ENCODE data around the gene RBFOX2.

Gene RBFOX2

DNA sequence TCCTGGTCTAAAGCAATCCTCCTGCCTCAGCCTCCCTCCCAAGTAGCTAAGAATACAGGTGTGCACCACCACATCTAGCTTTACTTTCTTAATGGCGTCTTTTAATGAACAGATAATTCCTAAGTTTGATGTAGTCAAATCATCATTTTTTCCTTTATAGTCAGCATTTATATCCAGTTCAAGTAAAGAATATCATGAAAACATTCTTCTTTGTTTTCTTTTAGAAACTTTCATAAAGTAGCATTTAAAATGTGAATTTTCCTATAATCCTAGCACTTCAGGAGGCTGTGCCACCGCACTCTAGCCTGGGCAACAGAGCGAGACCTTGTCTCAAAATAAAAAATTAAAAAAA lies 61.6 kb downstream of the RBFOX2 start:
- no peak for TF ChIP-seq REST (IDR thresholded peaks at IDR 0.05; ENCODE audit: insufficient read depth in 1 of 2, low read depth in 2 of 2, low read length in 2 of 2)
- no peak for TF ChIP-seq POLR2AphosphoS5 (IDR thresholded peaks at IDR 0.05; ENCODE audit: low read depth, low read length)
- no peak for TF ChIP-seq SIN3A (IDR thresholded peaks at IDR 0.05; ENCODE audit: borderline replicate concordance, insufficient read depth, low read length)
- no peak for TF ChIP-seq FOXP2 (optimal IDR thresholded peaks at IDR 0.05; ENCODE audit: borderline replicate concordance, extremely low read depth, extremely low read length, insufficient read depth)
- no peak for TF ChIP-seq TAF1 (IDR thresholded peaks at IDR 0.05; ENCODE audit: borderline replicate concordance, insufficient read depth, low read length)

DNA sequence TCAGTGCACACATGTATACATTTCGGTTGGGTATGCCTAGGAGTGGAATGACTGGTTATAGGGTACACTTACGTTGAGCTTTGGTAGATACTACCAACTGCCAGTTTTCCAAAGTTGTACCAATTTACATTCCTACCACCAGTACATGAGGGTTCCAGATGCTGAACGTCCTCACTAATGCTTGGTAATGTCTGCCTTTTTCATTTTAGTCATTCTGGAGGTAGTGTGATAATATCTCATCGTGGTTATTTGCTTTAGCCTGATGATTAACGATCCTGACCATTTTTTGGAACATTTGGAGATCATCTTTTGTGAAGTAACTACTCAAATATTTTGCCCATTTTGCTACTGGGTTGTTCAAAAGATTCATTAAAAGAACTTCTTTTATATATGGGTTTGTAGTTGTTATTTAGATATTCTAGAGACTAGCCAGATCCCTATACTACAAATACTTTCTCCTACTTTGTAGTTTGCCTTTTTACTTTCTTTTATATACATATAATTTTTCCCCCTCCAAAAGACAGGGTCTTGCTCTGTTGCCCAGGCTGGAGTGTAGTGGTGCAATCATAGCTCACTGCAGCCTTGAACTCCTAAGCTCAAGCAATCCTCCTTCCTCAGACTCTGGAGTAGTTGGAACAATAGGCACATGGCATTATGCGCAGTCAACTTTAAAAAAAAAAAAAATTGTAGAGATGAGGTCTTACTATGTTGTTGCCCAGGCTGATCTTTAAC lies 62.1 kb downstream of the RBFOX2 start:
- TF ChIP-seq REST (IDR thresholded peaks at IDR 0.05; ENCODE audit: insufficient read depth in 1 of 2, low read depth in 2 of 2, low read length in 2 of 2) (no peak), TAF1 (IDR thresholded peaks at IDR 0.05; ENCODE audit: borderline replicate concordance, insufficient read depth, low read length) (no peak), SIN3A (IDR thresholded peaks at IDR 0.05; ENCODE audit: borderline replicate concordance, insufficient read depth, low read length) (no peak), POLR2AphosphoS5 (IDR thresholded peaks at IDR 0.05; ENCODE audit: low read depth, low read length) (no peak)

DNA sequence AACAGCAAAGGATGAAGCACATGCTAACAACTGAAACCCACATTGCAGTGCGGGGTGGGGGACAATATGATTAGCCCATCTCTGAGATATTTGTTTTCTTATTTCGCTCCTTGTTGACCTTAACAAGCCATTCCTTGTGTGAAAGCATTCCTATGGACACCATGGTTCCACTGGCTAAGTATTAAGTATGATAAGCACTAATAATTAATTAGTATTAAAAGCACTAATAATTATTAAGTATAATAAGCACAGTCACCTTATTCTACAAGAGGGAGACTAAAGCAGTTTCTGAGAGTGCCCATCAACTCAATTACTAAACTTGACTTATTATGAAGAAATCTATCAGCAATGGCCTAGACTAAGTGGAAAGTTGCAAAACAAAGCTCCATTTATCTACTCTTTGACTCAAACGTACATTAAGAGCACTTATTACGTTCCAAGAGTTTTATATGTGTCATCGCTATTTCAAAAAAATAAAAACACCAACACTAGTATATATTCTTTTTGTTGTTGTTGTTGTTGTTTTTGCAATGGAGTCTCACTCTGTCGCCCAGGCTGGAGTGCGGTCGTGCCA lies 65.3 kb downstream of the RBFOX2 start:
- no peak for TF ChIP-seq REST (IDR thresholded peaks at IDR 0.05; ENCODE audit: insufficient read depth in 1 of 2, low read depth in 2 of 2, low read length in 2 of 2)
- no peak for TF ChIP-seq FOXP2 (optimal IDR thresholded peaks at IDR 0.05; ENCODE audit: borderline replicate concordance, extremely low read depth, extremely low read length, insufficient read depth)
- TF ChIP-seq TAF1 (IDR thresholded peaks at IDR 0.05; ENCODE audit: borderline replicate concordance, insufficient read depth, low read length) = no peak
- TF ChIP-seq POLR2AphosphoS5 (IDR thresholded peaks at IDR 0.05; ENCODE audit: low read depth, low read length) = no peak
- no peak for TF ChIP-seq SIN3A (IDR thresholded peaks at IDR 0.05; ENCODE audit: borderline replicate concordance, insufficient read depth, low read length)

- TF ChIP-seq SIN3A (IDR thresholded peaks at IDR 0.05; ENCODE audit: borderline replicate concordance, insufficient read depth, low read length) = no peak
- TF ChIP-seq FOXP2 (optimal IDR thresholded peaks at IDR 0.05; ENCODE audit: borderline replicate concordance, extremely low read depth, extremely low read length, insufficient read depth) = no peak
- TF ChIP-seq POLR2AphosphoS5 (IDR thresholded peaks at IDR 0.05; ENCODE audit: low read depth, low read length) = no peak
- TF ChIP-seq TAF1 (IDR thresholded peaks at IDR 0.05; ENCODE audit: borderline replicate concordance, insufficient read depth, low read length) = no peak
- no peak for TF ChIP-seq REST (IDR thresholded peaks at IDR 0.05; ENCODE audit: insufficient read depth in 1 of 2, low read depth in 2 of 2, low read length in 2 of 2)
Observed at GRCh38 chr22:35961480-35962295, 66.9 kb downstream of the RBFOX2 start.
